HEK293T (cell line): ENCODE measurements around the gene EXOC3L4.

Source experiments
- ARNT ChIP-seq: fragments of 450-650 bp; IDR thresholded peaks from 2 replicates; pipeline ENCODE4 v1.6.1; 2017; ENCODE audit warnings: mild to moderate bottlenecking
- BHLHE40 ChIP-seq: fragments of 450-650 bp; IDR thresholded peaks from 2 replicates; pipeline ENCODE4 v1.6.1; 2016; ENCODE audit warnings: mild to moderate bottlenecking, moderate library complexity, borderline replicate concordance
- ELF4 ChIP-seq: fragments of 450-650 bp; IDR thresholded peaks from 2 replicates; pipeline ENCODE4 v1.6.1; 2017; ENCODE audit warnings: antibody characterized with exemption
- FOXK2 ChIP-seq: fragments of 450-650 bp; IDR thresholded peaks from 2 replicates; pipeline ENCODE4 v1.6.1; 2016; ENCODE audit warnings: mild to moderate bottlenecking
- FOXM1 ChIP-seq: fragments of 450-650 bp; IDR thresholded peaks from 2 replicates; pipeline ENCODE4 v1.6.1; 2017; ENCODE audit warnings: mild to moderate bottlenecking, borderline replicate concordance
- HDGF ChIP-seq: fragments of 450-650 bp; IDR thresholded peaks from 2 replicates; pipeline ENCODE4 v1.6.1; 2017; ENCODE audit warnings: antibody characterized with exemption, borderline replicate concordance
- L3MBTL2 ChIP-seq: fragments of 450-650 bp; conservative IDR thresholded peaks from 2 replicates; pipeline ENCODE4 v1.6.1; 2016; ENCODE audit warnings: mild to moderate bottlenecking
- NFRKB ChIP-seq: fragments of 450-650 bp; IDR thresholded peaks from 2 replicates; pipeline ENCODE4 v1.6.1; 2016; ENCODE audit warnings: mild to moderate bottlenecking, moderate library complexity
- TARDBP ChIP-seq: fragments of 450-650 bp; IDR thresholded peaks from 2 replicates; pipeline ENCODE4 v1.6.1; 2016

DNA sequence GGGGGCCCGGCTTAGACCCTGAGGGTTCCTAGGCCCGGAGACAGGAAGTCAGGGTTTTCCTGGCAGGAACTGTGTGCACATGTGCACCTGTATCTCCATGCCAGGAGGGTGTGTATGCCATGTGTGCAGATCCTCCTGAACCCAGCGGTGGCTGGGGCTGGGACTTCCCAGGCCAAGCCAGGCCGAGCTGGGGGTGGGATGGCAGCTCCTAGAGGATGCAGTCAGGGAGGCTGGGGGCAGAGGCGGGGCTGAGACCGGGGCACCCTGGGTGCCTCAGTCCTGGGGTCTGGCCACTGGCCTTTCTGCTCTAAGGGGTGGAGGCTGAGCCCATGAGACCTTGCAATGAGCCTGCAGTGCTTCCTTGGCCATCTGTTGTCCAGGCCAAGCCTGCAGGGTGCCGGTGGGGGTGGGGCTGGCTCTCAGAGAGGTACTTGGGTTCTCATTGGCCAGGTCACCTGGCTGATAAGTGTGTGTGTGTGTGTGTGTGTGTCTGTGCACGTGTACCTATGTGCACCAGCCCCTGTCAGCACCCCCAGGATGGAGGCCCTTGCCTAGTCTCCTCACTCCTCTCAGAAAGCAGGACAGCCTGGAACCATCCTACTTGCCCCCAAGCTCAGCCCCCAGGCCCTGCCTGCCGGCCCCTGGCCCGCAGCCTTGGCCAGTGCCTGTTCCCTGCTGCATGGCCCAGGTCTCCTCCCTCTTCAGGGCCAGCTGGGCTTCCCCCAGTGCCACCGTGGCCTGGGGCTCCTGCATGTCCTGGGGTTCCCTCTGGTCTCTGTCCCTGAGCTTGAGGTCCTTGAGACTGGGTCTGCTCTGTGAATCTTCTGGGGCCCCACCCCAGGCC is 18.1 kb downstream of the EXOC3L4 start:
- TF ChIP-seq HDGF: no peak
- no peak for TF ChIP-seq FOXM1
- no peak for TF ChIP-seq ARNT
- TF ChIP-seq ELF4: no peak
- TF ChIP-seq FOXK2: no peak
- no peak for TF ChIP-seq BHLHE40
- no peak for TF ChIP-seq NFRKB
- no peak for TF ChIP-seq L3MBTL2
- no peak for TF ChIP-seq TARDBP
